ENCODE results near the gene MBOAT2.
"Not testable (repeated sequence)": the region's sequence is repeated elsewhere in the genome, so short reads cannot be mapped to it uniquely, and the experiment has no call there.

The MBOAT2 gene

GRCh38 chr2:8939486-8940114 is 63.9 kb downstream of the MBOAT2 start:
- no peak for DNase-seq

GRCh38 chr2:8938384-8938783 is 65.1 kb downstream of the MBOAT2 start:
- no peak for DNase-seq

- DNase-seq: no peak
These were observed 67.5 kb downstream of the MBOAT2 start for GRCh38 chr2:8935982-8936381.

- no peak for DNase-seq
These were observed 69.1 kb downstream of the MBOAT2 start for GRCh38 chr2:8934338-8934737.

GRCh38 chr2:8932702-8933101 is 70.8 kb downstream of the MBOAT2 start:
- no peak for DNase-seq

GRCh38 chr2:8930185-8930584 is 73.3 kb downstream of the MBOAT2 start:
- not testable (repeated sequence) for DNase-seq

- no peak for DNase-seq
These were observed 74.4 kb downstream of the MBOAT2 start for GRCh38 chr2:8929128-8929527.

GRCh38 chr2:8927510-8928455 is 75.7 kb downstream of the MBOAT2 start:
- no peak for DNase-seq

- no peak for DNase-seq
These were observed 77.1 kb downstream of the MBOAT2 start for GRCh38 chr2:8926356-8926755.

- DNase-seq: no peak
These were observed 78.1 kb downstream of the MBOAT2 start for GRCh38 chr2:8925411-8925810.

- no peak for DNase-seq
These were observed 80.3 kb downstream of the MBOAT2 start for GRCh38 chr2:8923183-8923582.

GRCh38 chr2:8922431-8922830 is 81.1 kb downstream of the MBOAT2 start:
- no peak for DNase-seq

- no peak for DNase-seq
These were observed 85.1 kb downstream of the MBOAT2 start for GRCh38 chr2:8918412-8918811.

GRCh38 chr2:8915941-8916340 is 87.5 kb downstream of the MBOAT2 start:
- DNase-seq: no peak

- DNase-seq: not testable (repeated sequence)
These were observed 89.7 kb downstream of the MBOAT2 start for GRCh38 chr2:8913767-8914166.

- DNase-seq: no peak
These were observed 95.7 kb downstream of the MBOAT2 start for GRCh38 chr2:8907764-8908288.

- DNase-seq: not testable (repeated sequence)
These were observed 99.6 kb downstream of the MBOAT2 start for GRCh38 chr2:8903924-8904323.

- not testable (repeated sequence) for DNase-seq
These were observed 100.7 kb downstream of the MBOAT2 start for GRCh38 chr2:8902757-8903156.

GRCh38 chr2:8897206-8897605 is 106.3 kb downstream of the MBOAT2 start:
- not testable (repeated sequence) for DNase-seq

- not testable (repeated sequence) for DNase-seq
These were observed 106.8 kb downstream of the MBOAT2 start for GRCh38 chr2:8896671-8897070.

- not testable (repeated sequence) for DNase-seq
These were observed 108.2 kb downstream of the MBOAT2 start for GRCh38 chr2:8895087-8895912.

GRCh38 chr2:8893978-8894820 is 109.3 kb downstream of the MBOAT2 start:
- no peak for DNase-seq
